ENCODE data around the gene BMP4.

DNA sequence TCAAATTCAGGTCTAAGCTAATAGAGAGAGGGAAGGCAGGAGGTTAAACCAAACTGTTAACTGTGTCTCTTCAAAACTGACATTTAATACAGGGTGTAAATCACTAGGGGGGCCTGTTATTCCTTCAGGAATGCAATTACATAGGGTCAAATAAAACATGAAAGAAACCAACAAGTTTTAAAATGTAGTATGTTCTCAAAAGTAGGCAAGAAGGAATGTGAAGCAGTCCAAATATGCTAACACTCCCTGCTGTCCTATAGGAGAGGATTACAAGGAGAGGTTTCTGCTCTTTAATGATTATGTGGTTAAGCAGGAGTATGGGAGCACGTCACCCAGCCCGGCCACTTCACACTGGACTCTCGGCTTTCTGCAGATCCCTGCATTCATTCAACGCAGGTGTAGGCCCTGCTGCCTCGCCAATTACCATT lies 42.5 kb upstream of the BMP4 start:
- no peak for TF ChIP-seq GABPB1 (CRISPR knock-in tag; IDR thresholded peaks at IDR 0.05)
- TF ChIP-seq, protein P1, sequence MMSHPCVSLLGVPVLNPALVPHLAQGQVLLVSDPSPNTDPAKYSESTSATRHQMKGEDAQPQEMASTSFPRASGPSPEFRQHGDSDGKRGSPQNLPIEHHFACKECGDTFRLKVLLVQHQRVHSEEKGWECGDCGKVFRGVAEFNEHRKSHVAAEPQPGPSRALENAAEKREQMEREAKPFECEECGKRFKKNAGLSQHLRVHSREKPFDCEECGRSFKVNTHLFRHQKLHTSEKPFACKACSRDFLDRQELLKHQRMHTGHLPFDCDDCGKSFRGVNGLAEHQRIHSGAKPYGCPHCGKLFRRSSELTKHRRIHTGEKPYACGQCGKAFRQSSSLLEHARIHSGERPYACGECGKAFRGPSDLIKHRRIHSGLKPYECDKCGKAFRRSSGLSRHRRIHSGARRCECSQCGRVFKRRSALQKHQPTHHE (CRISPR knock-in tag; IDR thresholded peaks at IDR 0.05; ENCODE audit: borderline replicate concordance) = no peak

All from HepG2 (cell line).